T-helper 1 cell (primary cell): Measurements from ENCODE around the gene ZNF587.
"Not testable (repeated sequence)": the region's sequence is repeated elsewhere in the genome, so short reads cannot be mapped to it uniquely, and the experiment has no call there.

Experiments
- DNase-seq, 5 donors: peaks; one replicate each; pipeline ENCODE4 v3.0.0-alpha.2; 2012 to 2020

The ZNF587 gene

GRCh38 chr19:57888107-57888559 lies 38.5 kb downstream of the ZNF587 start:
- no peak for DNase-seq

- peak; percentile 45 to 77 (median 64) for DNase-seq
These were observed 39.0 kb downstream of the ZNF587 start, which contains the start of gene ZNF814 for GRCh38 chr19:57888560-57889231. ZNF814 (minus strand) TSS chr19:57889037; CDS start chr19:57888802, 235 bp downstream.

DNA sequence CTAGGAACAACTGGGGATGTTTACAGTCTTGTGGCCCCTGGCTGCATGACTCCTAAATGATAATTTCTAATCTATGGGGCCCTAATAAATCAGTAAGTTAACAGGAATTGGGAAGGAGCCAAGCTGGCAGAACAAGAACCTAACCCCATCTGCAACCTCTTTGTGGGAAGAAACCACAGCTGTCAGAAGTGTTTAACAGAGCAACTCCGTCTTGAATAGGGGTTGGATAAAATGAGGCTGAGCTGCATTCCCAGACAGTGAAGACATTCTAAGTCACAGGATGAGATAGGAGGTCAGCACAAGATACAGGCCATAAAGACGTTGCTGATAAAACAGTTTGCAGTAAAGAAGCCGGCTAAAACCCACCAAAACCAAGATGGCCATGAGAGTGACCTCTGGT lies 41.0 kb downstream of the ZNF587 start:
- DNase-seq, result not testable (repeated sequence)

DNA sequence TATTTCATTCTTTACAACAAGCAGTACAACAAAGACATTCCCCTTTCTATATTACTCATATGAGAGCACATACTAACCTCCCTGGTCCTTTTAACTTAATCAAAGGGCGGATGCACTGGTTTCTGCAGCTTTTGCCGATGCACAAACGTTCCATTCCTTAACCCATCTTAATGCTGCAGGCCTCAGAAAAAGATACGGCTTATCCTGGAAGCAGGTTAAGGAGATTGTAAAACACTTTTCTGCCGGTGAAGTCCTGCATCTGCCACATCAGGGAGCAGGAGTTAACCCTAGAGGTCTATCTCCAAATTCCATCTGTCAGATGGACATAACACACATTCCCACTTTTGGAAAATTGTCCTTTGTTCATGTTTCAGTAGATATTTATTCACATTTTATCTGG lies 50.7 kb downstream of the ZNF587 start:
- no peak for DNase-seq

GRCh38 chr19:57903618-57904184 lies 54.0 kb downstream of the ZNF587 start:
- DNase-seq, result no peak

DNA sequence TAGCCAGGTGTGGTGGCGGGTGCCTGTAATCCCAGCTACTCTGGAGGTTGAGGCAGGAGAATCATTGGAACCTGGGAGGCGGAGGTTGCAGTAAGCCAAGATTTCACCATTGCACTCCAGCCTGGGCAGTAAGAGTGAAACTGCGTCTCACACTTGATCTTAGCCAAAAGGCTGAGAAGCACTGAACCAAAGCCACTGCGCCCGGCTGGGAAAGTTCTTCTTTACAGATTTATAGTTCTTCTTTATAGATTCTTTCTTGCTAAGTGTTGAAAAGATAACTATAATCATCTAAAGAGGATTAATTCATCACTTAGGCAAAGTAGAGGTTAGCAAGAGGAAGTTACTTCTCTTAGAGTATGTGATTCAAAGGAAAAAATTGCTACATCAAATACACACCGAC lies 55.6 kb downstream of the ZNF587 start:
- DNase-seq, result no peak

DNA sequence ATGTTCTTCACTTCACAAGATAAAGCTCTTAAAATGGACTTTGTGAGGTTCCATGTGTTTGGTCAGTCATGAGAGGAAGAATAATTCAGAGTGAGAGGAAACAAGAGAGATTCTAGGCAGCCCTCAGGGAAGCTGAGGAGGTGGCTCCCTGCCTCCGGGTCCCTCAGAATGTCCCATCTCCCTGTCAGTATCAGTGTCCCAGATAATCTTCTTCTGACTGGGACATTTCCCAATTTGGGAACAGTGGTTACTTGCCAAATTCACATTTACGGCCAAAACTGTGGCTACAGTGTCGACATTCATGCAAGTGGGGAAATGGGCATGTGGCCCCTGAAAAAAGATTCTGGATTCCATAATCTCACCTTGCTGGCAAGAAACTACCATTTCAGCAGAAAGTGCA lies 57.7 kb downstream of the ZNF587 start:
- no peak for DNase-seq

DNA sequence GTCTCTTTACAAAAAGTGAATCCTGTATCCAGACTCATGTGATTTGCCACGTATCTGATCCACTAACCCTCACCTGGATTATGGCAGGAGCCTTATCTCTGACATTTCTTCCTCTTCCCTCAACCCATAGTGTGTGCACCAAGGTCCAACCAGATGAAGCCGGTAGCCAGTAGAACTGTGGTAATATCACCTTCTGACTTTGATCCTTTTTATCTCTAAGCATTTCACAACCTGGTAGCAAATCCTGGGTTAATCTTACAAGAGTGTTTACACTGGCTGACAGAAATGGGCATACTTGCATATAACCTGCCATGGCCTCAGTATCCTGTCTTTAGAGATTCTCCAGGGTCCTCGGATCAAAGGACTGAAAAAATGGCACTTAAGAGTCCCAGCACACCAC lies 64.9 kb downstream of the ZNF587 start:
- DNase-seq, result no peak
